Endometrial microvascular endothelial cells (primary cell): ENCODE data around the gene ENTPD8. TPM values are rescaled to one million over a fixed set of nuclear protein-coding genes. Genes with fewer than 3 reads are reported as not detected.
"Not testable (repeated sequence)": the region's sequence is repeated elsewhere in the genome, so short reads cannot be mapped to it uniquely, and the experiment has no call there.

ENCODE experiments used
- in situ Hi-C: cut with HindIII; loops from 2 replicates; pipeline ENCODE4 v1.10.0; 2017; ENCODE audit warnings: low sequenced_read_pairs, low pct_unique_long_range_greater_than_20kb; ENCODE audit errors: inconsistent ontology term
- total RNA-seq: library from RNA; depleted of rRNA; stranded (reverse); fragments of >200 nt; gene quantifications from one replicate; pipeline ENCODE4 v1.2.3, GENCODE V29; 2015; ENCODE audit errors: inconsistent ontology term

The ENTPD8 gene
- total RNA-seq, 1 donor from 2014 or later = not detected

- in situ Hi-C loops = no loop called here
Measured at GRCh38 chr9:137422604-137423513, 18.3 kb downstream of the ENTPD8 start, which contains the start of the genes EXD3 and NOXA1. Gene EXD3 (minus strand): TSS chr9:137423162. CDS start chr9:137395357, 27,805 bp downstream. Gene NOXA1 (plus strand): TSS chr9:137423393. CDS start chr9:137423530, 137 bp downstream.

DNA sequence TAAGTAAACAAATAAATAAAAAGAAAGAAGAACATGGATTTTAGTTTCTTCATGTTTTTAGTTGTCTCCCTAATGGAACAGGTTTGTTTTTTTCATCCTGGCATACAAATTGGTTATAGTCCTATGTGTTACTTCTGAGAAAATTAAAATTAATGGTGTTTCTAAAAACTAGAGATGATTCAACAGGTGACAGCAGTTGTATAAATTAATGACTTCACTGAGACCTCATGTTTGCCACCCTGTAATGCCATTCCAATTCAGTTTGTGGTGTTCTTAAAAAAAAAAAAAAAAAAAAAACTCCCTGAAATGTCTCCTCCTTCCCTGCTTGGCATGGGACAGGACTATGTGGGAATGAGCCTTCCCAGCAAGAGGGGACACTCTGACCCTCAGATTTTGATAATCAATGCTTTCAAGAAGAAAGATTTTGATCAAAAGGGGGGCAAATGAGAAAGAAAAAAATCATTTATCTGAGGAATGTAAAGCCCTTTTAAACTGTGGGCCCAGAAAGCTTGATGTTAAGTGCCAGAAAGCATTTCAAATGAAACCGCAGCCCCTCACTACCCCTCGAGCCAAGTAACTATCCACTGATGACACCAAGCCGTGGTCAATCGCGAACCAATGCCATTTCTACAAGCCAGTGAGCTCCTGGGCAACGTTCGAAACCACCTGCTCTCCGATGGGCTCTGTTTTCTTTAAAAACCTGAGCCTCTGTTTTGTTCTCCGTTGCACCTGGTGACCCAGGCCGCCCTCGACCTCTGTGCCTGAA lies 19.1 kb downstream of the ENTPD8 start:
- in situ Hi-C loops = no loop called here

- in situ Hi-C loops = no loop called here
Measured at GRCh38 chr9:137417161-137418021, 23.8 kb downstream of the ENTPD8 start.

DNA sequence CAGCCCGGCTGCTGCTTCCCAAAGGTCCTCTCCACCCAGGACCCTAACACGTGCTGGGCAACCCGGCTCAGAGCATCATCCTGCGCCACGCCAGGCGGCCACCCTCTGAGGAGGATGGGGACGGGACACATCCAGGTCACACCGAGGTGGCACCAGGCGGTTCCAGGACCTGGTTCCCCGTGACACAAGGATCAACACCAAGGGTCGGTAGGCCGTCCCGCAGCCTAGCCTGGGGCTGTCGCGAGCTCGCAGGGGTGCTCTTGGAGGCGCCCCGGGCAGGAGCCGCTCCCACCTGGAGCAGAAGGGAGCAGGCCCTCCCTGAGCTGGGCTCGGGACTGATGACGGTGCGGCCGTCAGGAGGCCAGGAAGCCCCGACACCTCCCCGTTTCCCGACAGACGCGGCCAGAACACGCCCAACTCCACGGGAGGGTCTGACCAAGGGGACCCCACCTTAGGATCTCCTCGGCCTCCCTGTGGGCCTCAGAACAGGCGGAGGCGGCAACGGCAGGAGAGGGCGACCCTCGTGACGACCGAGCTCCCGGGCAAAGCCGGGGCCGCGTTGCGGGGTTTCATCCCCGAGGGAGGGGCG lies 24.5 kb downstream of the ENTPD8 start:
- in situ Hi-C loops = no loop called here

GRCh38 chr9:137416006-137416562 lies 25.1 kb downstream of the ENTPD8 start:
- in situ Hi-C loops = no loop called here

GRCh38 chr9:137415451-137415850 lies 25.7 kb downstream of the ENTPD8 start:
- in situ Hi-C loops = no loop called here

GRCh38 chr9:137412431-137412830 lies 28.7 kb downstream of the ENTPD8 start:
- in situ Hi-C loops = no loop called here

DNA sequence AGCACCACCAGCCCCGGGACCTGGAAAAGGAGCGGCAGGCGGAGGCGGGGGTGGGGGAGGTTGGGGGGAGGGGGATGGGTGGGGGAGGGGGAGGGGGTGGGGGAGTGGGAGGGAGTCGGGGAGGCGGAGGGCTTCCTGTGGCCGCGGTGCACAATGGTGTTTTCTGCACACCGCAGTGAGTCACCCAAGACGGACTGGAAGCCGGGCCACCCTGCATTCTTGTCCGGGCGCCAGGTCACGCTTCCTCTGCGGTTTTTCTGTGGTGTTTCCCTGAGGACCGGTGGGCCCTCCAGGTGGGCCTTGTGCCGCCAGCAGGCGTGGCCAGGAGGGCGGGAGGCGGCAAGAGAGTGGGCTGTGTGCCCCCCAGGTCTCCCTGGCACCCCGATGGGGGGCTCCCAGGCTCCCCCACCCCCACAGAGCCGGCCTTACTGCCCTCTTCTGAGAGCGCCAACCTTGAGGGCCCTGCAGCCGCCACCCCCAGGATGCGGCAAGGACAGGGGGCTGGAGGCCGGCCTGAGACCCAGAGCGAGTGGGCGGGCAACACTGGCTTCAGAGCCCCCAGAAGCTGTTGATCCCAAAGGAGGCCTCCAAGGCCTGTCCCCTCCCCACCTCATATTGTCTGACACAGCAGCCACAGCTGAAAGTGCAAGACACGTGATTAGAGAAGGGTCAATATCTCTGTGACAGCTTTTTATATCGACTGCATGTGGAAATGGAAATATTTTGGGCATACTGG lies 29.3 kb downstream of the ENTPD8 start:
- in situ Hi-C loops = no loop called here

DNA sequence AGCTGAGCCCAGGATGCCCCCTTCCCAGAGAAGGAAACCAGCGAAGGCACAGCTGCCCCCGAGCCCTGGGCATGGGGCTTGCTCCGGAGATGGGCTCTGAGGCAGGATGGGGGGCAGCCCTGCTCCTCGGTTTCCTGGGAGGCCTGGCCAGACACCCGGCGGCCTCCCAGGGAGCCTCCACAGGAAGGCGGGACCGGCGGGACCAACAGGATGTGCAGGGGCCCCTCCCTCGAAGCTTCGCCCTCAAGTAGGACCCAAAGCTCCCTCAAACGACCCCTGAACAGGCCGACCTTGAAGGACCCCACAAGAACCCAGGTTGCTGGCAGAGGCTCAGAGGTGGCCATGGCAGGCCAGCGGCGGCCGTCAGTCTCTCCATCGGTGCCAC lies 29.9 kb downstream of the ENTPD8 start:
- in situ Hi-C loops = no loop called here

- in situ Hi-C loops = no loop called here
Measured at GRCh38 chr9:137410891-137411249, 30.3 kb downstream of the ENTPD8 start.

- in situ Hi-C loops = not testable (repeated sequence)
Measured at GRCh38 chr9:137410236-137410890, 30.8 kb downstream of the ENTPD8 start.

GRCh38 chr9:137409515-137409914 lies 31.6 kb downstream of the ENTPD8 start:
- in situ Hi-C loops = no loop called here

GRCh38 chr9:137408651-137409405 lies 32.3 kb downstream of the ENTPD8 start:
- in situ Hi-C loops = no loop called here

DNA sequence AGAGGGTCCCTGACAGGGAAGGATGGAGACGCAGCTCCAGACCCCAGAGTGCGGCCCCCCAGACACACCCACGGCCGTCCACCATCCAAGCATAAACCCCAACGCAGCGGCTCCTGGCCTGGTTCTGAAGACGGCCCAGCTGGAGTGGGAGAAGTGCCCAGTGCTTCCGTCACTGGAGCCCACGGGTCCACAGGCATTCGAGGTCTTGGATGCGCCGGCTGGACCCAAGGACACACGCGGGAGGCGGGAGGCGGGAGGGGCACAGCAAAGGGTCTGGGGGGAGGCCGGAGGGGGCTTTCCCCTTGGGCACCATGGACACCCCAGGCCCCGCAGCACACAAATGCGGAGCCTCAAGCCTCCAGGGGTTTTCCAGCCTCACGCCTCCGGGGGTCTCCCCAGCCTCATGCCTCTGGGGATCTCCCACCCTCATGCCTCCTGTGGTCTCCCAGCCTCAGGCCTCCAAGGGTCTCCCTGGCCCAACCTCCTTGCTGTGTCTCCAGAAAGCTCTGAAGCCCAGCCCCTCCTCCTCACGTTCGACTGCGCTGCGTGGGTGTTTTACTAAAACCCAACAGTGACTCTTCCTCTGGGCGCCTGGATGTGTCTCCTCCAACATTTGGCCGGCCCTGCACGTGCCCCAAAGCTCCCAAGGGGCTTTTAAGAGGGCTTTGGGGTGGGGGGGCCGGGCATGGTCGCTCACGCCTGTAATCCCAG lies 33.4 kb downstream of the ENTPD8 start:
- in situ Hi-C loops = no loop called here

GRCh38 chr9:137406876-137407589 lies 34.1 kb downstream of the ENTPD8 start:
- in situ Hi-C loops = no loop called here
